Right renal cortex interstitium (tissue), 3 donors: ENCODE data around the gene ITGB5. TPM values are rescaled to one million over a fixed set of nuclear protein-coding genes. Genes with fewer than 3 reads are reported as not detected.
"Not testable (repeated sequence)": the region's sequence is repeated elsewhere in the genome, so short reads cannot be mapped to it uniquely, and the experiment has no call there.

Source experiments
- DNase-seq, 3 donors: peaks; one replicate each; pipeline ENCODE4 v3.0.0-alpha.2; 2013; ENCODE audit warnings: low read depth in 3 of 3, low spot score in 2 of 3
- polyA plus RNA-seq, 3 donors: library from polyadenylated mRNA; unstranded; fragments of 120-200 nt; gene quantifications; one replicate each; pipeline ENCODE4 v1.2.1, GENCODE V29; 2013; ENCODE audit not compliant: insufficient read length in 3 of 3

Gene ITGB5
- polyA plus RNA-seq, 3 donors: 102 to 108 (median 108) TPM

- no peak for DNase-seq
Measured at GRCh38 chr3:124761935-124762660, 125.1 kb downstream of the ITGB5 start.

DNA sequence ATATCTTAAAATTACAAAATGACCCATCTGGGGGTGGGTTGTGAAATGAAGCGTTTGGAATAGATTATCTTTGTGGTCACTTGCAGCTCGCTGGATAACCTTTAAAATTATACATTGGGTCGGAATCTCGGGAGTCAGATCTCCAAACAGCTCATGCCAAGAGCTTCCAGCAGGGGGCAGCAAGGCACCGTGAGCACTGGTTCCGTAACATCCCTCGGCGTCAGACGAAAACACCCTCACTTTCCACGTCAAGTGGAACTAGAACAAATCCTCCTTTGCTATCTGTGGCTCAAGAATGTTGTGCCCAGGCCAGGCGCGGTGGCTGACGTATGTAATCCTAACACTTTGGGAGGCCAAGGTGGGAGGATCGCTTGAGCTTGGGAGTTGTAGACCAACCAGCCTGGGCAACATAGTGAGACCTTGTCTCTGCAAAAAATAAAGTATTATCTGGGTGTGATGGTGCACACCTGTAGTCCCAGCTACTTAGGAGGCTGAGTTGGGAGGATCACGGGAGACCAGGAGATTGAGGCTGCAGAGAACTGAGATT is 125.8 kb downstream of the ITGB5 start:
- DNase-seq: no peak

- no peak for DNase-seq
Measured at GRCh38 chr3:124760601-124761000, 126.6 kb downstream of the ITGB5 start.

DNA sequence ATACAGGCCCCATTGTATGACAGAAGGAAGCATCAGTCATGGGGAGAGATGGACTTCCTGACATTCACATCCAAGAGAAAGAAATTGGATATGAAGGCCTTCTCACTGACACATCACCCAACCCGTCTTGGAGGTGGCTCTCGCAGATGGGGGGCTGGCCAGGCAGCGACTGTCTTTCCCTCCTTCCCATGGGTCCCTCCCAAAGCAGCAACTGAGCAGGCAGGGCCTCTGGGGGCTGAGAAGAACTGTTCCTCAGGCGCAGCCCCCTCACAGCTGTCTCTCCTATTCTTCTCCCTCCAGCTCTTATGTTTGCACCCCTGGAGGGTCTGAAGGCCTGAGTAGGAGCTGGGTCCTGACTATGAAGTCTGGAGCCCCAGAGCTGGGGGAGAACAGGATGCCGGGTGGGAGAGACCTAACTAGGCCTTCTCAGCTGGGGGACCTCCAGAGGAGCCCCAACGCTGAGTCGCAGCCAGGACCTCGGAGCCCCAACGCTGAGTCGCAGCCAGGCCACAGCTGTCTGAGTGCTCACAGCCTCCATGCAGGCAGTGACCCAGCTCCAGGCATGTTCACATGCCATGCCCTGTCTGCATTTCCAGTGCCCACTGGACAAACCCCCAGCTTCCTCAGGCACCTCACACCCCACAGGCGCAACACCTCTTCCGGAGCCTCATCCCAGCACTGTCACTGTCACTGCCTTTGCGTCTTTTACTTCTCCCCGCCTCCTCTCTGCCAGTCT is 127.3 kb downstream of the ITGB5 start:
- DNase-seq: no peak

DNA sequence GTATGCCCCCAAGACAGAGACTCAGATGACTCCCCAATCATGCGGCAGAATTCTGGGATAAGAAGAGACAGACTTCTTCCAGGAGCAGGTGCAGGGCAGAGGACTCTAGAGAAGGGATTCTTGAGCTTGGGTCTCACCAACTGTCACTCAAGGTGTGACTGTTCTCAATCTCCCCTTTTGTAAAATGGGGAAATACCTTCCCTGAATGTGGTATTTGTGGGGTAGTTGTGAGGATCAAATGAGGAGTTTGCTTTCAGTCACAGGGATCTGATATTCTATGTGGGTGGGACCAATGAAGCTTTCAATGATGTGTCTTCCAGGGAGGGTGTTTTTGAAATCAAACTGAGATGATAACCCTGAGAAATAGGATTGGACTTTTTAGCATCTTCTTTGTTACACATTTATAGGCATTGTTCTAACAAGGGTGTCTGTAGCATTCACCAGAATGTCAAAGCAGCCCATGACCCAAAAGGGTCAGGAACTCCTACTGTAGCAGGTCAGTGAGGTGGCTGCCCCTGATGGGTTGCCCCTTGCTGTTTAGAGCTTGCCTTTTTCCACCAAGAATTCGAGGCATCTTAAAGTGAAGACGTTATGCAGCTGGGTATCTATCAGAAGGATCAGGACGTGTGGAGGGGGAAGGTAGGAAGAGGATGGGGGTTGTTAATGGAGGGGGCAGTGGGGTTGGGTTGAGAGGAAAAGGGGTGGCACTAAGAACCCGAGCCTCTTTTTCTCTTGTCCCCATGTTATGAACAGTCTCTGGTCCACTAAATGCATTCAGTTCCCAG is 128.1 kb downstream of the ITGB5 start:
- no peak for DNase-seq

- DNase-seq: not testable (repeated sequence)
Measured at GRCh38 chr3:124757926-124758325, 129.2 kb downstream of the ITGB5 start.

- no peak for DNase-seq
Measured at GRCh38 chr3:124752051-124752450, 135.1 kb downstream of the ITGB5 start.

DNA sequence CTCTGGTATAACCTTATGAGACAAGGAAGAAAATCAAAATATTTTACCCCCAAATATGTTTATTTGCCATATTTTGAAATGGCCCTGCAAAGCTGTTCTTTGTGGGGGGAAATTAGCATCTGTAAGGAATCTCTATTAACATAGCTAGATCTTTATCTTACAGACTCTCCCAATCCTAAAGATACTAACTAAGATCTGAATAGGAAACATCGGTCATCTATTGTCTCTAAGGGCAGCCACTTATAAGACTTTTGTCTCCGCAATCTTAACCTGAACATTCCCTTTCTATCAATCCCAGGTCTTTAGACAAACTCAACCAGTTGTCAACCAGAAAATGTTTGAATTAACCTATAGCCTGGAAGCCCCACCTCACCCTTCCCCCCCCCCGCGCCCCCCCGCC is 135.7 kb downstream of the ITGB5 start:
- no peak for DNase-seq

GRCh38 chr3:124749877-124750276 is 137.3 kb downstream of the ITGB5 start:
- not testable (repeated sequence) for DNase-seq

- no peak for DNase-seq
Measured at GRCh38 chr3:124748560-124749198, 138.5 kb downstream of the ITGB5 start.

DNA sequence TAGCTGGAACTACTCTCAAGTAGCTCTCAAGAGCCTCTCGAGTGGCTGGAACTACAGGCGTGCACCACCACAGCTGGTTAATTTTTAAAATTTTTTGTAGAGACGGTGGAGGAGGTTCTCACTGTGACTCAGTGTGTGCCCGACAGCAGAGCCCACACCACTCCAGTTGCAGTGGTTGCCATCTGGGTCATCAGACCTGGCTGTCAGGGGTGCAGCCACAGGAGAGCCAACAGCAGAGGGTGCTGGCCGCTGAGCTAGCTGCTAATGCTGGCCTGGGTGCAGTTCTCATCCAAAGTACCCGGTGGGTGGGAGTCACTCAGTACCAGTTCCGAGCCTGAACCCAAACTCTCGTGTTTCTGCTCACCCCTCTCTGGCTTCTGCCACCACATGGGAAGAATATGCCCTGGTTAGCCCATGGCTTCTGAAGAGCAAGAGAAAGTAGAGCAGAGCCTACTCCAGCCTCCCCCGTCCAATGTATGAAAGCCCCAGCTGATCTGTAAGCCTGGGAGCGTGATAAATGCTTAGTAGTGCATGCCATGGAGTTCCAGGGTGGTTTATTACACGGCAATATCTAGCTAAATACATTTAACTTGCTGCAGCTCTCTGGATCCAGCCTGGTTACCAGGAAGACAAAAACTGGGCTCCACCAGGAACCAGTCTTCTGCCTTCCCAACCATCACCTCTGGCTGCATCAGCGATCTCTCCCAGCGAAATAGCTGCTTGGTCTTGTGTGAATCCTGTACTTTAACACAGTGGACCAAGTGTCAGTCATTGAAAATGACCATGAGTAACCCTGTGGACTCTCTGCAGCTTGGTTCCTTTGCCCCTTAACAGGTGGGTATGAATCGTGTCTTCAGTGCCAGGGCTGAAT is 139.8 kb downstream of the ITGB5 start:
- DNase-seq: no peak

DNA sequence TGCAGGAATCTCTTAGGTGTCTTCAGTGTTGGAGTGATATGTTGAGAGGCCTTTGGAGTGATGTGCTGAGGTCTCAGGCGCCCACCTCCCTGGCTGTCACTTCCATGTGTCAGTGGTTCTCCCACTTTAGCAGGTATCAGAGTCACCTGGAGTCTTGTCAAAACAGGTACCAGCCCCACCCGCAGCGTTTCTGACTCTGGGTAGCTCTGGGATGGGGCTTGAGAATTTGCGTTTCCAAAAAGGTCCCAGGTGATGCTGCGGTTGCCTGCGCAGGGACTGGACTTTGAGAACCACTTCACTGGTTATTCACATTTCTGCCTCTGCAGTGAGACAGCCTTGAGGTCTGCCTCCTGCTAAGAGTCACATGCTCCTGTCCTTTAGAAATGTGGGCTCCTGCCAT is 141.4 kb downstream of the ITGB5 start:
- no peak for DNase-seq

DNA sequence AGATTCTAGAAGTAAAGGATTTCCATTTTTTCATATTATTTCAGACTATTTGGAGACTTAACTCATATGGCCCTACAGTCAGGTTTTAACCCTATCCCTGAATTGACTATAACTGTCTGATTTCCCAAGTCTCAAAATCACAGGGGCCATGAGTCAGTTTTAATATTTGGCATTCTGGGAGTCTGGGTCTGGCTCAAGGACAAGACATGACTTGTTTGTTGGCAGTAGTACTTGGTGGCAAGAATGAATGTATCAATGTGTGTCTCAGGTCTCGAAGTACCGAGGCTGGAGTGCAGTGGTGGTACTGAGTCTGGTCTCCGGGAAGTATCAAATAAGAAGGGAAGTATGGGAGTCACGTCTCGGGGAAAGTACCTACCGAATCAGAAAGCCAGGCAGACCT is 146.1 kb downstream of the ITGB5 start:
- no peak for DNase-seq

GRCh38 chr3:124731760-124732159 is 155.4 kb downstream of the ITGB5 start:
- DNase-seq: no peak

GRCh38 chr3:124730941-124731297 is 156.2 kb downstream of the ITGB5 start:
- DNase-seq: no peak

DNA sequence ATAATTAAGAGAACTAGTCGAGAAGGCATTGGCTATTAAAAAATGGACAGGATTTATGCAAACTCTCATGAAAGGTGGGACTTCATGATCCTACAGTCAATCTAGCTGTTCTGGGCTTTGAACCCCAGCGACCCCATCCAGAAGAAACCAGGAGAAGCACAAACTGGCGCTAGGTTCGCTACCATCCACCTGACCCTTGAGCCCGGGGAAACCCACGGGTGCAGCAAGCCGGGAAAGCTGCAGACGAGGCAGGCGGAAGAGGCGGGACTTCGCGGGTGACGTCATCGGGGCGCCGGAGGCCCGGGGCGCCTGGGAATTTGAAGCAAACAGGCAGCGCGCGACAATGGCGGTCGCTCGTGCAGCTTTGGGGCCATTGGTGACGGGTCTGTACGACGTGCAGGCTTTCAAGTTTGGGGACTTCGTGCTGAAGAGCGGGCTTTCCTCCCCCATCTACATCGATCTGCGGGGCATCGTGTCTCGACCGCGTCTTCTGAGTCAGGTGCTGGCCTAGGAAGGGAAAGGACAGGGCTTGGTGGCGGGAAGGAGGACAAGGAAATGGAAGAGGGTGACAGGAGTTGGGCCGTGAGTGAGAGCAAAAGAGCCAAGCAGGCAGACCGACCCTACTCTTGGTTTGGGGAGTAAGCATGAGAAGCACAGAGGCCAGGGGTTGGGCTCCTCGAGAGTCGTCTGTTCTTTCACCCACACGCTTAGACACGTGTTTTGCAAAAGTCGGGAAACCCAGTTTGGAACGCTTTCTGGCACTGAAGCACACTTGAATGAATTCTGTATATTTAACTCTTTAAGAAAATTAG is 156.8 kb downstream of the ITGB5 start, which contains the start of gene UMPS:
TSS of gene UMPS (plus strand) at position 324 of the 812 bp plus-strand sequence. CDS start at position 344, 20 bp downstream.
- peak; percentile 74 to 80 (median 78) for DNase-seq

- DNase-seq: no peak
Measured at GRCh38 chr3:124722589-124722988, 164.6 kb downstream of the ITGB5 start.

GRCh38 chr3:124714223-124714853 is 172.8 kb downstream of the ITGB5 start:
- DNase-seq: no peak
